ENCODE data around the gene JMJD8.
A peak's percentile ranks its signal among the peaks of the same experiment; 100 is the strongest.

Gene JMJD8

GRCh38 chr16:674968-675883 is 8.9 kb downstream of the JMJD8 start, which contains the start of gene RHBDL1:
Gene RHBDL1, plus strand, starts transcription at chr16:675671. Its CDS starts 120 bp downstream, at chr16:675791.
- DNase-seq: no peak

- DNase-seq: no peak
These were observed 9.8 kb downstream of the JMJD8 start for GRCh38 chr16:674214-674881.

- DNase-seq: no peak
These were observed 10.6 kb downstream of the JMJD8 start for GRCh38 chr16:673399-673991.

DNA sequence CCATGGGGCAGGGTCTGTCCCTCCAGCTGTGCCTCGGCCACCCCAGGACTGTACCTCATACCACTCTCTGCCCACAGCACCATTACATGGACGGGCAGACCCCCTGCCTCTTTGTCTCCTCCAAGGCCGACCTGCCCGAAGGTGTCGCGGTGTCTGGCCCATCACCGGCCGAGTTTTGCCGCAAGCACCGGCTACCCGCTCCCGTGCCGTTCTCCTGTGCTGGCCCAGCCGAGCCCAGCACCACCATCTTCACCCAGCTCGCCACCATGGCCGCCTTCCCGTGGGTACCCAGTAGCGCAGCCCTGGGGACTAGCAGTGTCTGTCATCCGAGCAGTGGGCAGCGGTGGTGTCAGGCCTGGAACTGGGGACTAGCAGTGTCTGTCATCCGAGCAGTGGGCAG is 11.3 kb downstream of the JMJD8 start:
- no peak for DNase-seq

GRCh38 chr16:672371-672770 is 11.8 kb downstream of the JMJD8 start:
- no peak for DNase-seq

DNA sequence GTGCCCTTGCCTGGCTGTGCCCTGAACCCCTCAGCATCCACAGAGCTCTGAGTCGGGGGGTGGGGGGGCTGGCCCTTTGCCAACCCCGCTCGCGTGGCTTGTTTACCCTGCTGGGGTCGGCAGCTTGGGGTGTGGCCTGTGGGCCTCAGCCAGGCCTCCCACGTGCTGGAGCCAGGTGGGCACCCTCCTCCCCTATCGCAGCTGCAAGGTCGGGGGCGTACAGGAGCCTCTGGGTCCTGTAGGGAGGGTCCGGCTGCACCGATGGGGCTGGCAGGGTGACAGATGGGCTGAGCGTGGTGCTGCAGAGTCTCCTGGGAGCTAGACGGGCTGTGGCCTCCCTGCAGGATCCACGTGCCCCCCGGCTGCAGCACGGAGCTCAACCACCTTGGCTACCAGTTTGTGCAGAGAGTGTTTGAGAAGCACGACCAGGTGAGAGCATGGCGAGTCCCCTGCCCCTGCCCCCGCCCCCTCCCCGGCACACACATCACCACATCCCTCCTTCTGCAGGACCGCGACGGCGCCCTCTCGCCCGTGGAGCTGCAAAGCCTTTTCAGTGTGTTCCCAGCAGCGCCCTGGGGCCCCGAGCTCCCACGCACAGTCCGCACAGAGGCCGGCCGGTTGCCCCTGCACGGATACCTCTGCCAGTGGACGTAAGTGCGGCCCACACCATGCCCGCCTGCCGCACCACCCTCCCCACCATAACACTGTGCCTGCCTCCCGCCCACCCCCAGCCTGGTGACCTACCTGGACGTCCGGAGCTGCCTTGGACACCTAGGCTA is 12.6 kb downstream of the JMJD8 start:
- no peak for DNase-seq

- DNase-seq: no peak
These were observed 13.4 kb downstream of the JMJD8 start for GRCh38 chr16:670485-671352.

DNA sequence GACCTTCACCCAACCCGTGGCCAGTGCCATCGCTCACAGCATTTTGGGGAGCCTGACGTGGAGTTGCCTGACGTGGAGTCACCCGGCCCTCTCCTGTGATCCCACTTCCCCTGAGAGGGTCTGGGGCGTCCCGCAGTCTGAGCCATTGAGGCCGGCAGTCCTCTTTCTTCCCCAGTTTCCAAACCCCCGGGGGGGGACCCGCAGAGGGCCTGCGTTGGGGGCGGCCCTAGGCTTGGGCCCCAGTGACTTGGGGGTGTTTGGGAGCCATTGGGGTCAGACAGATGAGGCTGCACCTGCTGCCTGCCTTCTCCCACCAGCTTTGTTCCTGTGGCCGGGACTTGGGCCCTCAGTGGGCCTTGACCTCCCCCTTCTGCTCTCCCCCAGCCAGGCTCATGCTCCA is 14.5 kb downstream of the JMJD8 start:
- DNase-seq: no peak

GRCh38 chr16:668519-669171 is 15.5 kb downstream of the JMJD8 start:
- DNase-seq: no peak

GRCh38 chr16:667780-668518 is 16.2 kb downstream of the JMJD8 start, which contains the start of gene RHOT2:
Gene RHOT2, plus strand, starts transcription at chr16:668132. Its CDS starts 68 bp downstream, at chr16:668200.
- peak; percentile 85 for DNase-seq

- DNase-seq: no peak
These were observed 16.9 kb downstream of the JMJD8 start for GRCh38 chr16:667113-667779.

GRCh38 chr16:666572-666971 is 17.6 kb downstream of the JMJD8 start:
- no peak for DNase-seq

- DNase-seq: no peak
These were observed 21.5 kb downstream of the JMJD8 start for GRCh38 chr16:662597-662996.

- DNase-seq: no peak
These were observed 22.0 kb downstream of the JMJD8 start for GRCh38 chr16:662095-662494.

DNA sequence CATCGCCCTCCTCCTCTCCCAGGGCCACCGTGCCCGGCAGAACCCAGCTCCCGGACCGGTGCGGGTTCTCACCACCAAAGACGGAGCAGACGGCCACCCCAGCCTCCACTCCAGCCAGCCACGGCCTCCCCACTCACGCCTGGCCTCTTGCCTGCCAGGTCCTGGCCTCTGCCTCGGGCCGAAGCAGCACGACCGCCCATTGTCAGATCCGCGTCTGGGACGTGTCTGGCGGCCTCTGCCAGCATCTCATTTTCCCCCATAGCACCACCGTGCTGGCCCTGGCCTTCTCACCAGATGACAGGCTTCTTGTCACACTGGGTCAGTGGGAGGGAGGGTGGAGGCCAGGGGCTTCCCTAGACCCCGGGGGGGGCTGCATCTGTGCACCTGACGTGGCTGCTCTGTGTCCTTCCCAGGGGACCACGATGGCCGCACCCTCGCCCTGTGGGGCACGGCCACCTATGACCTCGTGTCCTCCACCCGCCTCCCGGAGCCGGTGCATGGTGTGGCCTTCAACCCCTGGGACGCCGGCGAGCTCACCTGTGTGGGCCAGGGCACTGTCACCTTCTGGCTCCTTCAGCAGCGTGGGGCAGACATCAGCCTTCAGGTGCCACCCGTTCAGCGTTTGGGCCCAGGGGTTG is 22.8 kb downstream of the JMJD8 start:
- DNase-seq: no peak

DNA sequence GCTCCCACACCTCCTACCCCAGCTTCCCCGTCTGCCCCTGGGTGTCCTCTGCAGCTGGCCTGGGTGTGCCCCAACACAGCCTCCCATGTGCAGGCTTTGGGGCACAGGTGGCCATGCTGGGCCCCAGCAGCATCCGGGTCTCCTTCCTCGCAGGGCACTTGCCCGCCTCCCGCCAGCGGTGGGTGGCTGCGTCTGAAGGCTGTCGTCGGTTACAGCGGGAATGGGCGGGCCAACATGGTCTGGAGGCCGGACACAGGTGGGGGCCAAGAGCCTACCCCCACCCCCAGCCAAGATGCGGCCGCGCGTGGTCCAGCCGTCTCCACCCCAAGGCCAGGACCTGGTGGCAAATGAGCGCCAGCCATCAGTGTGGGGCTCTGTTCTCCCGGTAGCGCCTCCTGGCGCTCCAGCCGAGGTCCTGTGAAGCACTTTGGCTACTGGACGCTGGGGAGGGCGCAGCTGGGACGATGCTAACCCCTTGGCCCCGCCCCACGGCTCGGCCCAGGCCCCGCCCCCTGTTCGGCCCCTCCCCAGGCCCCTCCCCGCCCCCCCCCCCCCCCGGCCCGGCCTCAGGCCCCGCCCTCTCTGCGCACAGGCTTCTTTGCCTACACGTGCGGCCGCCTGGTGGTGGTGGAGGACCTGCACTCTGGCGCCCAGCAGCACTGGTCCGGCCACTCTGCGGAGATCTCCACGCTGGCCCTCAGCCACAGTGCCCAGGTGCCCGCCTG is 23.5 kb downstream of the JMJD8 start:
- DNase-seq: peak; percentile 75

- no peak for DNase-seq
These were observed 24.0 kb downstream of the JMJD8 start for GRCh38 chr16:660132-660458.

- DNase-seq: no peak
These were observed 24.5 kb downstream of the JMJD8 start for GRCh38 chr16:659618-660017.
